Measurements from ENCODE around the gene TRIM65.

DNA sequence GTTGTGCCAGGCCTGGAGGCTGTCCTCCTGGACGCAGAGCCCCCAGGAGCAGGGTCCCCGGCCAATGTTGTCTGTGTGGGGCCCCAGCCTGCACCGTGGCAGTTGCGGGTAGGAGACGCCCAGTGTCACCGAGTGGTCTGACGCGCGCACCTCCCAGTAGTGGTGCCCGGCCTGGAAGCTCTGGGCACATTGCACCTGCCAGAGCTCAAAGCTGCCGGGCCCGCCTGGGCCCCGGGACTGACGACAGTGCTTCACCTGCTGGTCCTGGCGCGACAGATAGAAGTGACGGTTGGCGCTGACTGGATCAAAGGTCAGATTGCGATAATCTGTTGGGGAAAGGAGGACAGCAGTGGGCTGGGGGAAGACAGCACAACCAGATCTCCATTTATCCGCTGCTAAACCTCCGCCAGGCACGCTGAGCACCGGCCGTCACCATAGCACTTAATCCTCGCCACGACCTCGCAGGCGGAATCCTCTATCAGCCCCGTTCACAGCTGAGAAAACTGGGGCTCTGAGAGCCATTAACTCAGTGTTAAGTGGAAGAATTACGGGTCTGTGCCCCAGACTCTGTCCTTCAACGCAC lies 5.6 kb downstream of the TRIM65 start:
- TF ChIP-seq, protein P1, sequence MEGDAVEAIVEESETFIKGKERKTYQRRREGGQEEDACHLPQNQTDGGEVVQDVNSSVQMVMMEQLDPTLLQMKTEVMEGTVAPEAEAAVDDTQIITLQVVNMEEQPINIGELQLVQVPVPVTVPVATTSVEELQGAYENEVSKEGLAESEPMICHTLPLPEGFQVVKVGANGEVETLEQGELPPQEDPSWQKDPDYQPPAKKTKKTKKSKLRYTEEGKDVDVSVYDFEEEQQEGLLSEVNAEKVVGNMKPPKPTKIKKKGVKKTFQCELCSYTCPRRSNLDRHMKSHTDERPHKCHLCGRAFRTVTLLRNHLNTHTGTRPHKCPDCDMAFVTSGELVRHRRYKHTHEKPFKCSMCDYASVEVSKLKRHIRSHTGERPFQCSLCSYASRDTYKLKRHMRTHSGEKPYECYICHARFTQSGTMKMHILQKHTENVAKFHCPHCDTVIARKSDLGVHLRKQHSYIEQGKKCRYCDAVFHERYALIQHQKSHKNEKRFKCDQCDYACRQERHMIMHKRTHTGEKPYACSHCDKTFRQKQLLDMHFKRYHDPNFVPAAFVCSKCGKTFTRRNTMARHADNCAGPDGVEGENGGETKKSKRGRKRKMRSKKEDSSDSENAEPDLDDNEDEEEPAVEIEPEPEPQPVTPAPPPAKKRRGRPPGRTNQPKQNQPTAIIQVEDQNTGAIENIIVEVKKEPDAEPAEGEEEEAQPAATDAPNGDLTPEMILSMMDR (IDR thresholded peaks at IDR 0.05) = no peak
- TF ChIP-seq POLR2A (IDR thresholded peaks at IDR 0.05) = no peak

Data from right lobe of liver (tissue), 4 donors.